Stimulated activated CD4-positive, alpha-beta T cell treated with anti-CD3 and anti-CD28 coated beads, Interleukin-2, amount 100 ng/mL, for 48 hours (primary cell): ENCODE measurements around the gene TBC1D12.

ENCODE experiments used
- DNase-seq, 2 donors: peaks; one replicate each; pipeline ENCODE4 v3.0.0-alpha.2; 2020

The TBC1D12 gene

DNA sequence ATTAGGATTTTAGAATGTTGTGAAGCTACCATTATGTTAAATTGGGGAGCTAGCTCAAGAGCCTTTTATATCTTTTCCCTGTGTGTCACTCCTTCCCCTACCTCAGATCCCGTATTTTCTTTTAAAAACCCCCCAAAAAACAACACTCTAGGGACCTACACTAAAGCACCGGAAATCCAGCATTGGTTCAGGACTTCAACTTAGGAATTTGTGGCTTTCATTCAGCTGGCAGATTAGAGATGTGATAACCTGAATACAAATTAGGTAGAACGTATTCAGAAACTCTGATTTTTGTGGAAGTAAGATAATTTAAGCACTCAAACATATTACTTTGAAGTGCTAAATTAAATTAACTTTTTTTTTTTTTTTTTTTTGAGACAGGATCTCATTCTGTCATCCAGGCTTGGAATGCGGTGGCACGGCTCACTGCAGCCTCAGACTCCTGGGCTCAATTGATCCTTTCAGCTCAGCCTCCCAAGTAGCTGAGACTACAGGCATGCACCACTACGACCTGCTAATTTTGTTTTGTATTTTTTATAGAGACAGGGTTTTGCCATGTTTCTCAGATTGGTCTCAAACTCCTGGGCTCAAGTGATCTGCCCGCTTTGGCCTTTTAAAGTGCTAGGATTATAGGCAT is 6.8 kb downstream of the TBC1D12 start:
- DNase-seq = no peak

GRCh38 chr10:94411304-94411703 is 9.0 kb downstream of the TBC1D12 start:
- no peak for DNase-seq

GRCh38 chr10:94412449-94412848 is 10.1 kb downstream of the TBC1D12 start:
- no peak for DNase-seq

DNA sequence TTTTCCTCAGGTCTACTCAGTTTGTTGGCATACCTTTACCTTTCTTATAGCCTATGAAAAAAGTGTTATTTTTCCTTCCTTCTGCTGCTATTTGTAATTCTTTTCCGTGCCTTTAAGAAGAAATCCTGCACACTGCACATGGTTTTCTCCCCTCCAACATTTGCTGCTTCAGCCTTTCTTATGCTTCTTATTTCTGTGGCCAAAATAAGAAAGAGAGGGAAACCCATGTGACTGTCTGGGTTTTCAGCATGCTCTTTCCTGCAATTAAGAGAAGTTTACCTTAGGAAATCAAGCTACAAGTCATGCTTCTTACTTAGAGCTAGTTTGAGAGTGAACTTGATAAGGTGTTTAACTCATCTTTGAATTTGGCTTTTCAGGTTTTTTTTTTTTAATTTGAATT is 11.0 kb downstream of the TBC1D12 start:
- DNase-seq = no peak

DNA sequence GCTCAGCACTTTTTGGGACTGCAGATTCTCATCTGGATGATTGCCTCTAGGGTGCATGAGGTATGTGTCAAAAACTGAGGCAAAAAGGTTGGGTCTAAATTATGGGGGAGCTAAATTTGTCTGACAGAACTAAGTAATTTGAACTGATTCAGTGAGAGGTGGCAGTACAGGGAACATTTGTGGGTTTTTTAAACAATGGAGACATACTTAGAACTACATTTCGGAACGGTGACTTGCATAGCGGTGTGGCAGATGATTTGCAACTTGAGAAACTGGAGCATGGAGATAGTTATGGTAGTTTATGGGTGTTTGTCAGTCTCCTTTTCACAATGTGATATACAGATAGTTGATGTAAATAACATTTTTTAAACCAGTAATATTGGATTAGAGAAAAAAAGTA is 14.6 kb downstream of the TBC1D12 start:
- DNase-seq = no peak

DNA sequence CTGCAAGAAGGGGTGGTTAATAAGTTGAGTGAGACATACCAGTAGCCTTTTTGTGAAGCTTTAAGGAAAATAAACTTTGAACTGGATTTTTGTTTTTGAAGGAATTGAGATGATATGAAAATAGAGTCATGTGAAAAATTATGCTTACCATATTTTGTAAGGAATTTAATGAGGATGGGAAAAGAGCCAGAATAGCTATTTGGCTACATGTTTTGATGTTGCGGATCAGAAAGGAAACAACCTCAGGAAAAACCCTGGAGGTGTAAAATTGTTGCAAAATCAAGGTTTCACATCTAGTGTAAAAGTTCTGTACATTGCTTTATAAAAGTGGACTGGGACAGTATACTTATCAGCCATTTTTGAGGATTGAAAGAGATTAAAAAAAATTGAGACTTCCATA is 15.0 kb downstream of the TBC1D12 start:
- DNase-seq = no peak

DNA sequence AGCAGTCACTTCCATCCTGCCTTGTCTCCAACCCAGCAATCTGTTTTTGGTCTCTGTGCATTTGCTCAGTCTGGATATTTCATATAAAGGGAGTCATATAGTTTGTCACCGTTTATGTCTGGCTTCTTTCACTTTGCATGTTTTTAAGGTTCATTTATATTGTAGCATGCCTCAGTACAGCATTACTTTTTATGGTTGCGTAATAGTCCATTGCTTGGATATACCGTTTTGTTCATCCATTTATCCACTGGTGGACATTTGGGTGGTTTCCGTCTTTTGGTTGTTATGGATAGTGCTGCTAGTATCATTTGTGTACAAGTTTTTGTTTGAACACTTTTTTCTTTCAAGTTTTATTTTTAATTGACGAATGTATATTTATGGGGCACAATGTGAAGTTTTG is 18.2 kb downstream of the TBC1D12 start:
- DNase-seq = no peak

DNA sequence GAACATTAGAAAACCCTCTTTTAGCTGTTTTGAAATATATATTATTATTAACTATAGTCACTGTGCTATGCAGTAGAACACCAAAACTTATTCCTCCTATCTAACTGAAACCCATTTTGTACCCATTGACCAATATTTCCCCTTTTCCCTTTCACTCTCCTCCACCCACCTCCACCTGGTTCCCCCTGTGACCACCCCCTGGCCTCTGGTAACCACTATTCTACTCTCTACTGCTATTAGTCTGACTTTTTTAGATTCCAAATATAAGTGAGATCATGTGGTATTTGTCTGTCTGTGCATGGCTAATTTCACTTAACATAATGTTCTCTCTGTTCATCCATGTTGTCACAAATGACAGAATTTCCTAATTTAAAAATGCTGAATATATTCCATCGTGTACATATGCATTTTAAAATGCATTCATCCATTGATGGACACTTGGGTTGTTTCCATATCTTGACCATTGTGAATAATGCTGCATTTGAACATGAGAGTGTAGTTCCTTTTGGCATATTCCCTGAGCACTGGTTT is 18.7 kb downstream of the TBC1D12 start:
- no peak for DNase-seq

DNA sequence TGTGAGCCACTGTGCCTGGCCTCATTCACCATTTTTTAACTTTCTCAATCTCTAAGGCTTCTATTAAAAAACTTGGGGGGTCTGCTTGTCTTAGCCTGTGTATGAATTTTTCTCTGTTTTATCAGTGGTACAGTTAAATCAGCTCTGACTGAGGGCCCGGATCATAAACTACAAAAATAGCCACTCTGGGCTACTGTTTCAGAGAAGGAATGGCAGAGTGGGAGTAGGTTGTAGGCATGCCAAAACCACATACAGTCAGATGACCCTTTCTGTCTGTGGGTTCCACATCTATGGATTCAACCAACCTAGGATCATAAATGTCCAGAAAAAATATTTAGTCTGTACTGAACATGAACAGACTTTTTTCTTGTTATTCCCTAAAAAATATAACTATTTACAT is 21.3 kb downstream of the TBC1D12 start:
- no peak for DNase-seq

DNA sequence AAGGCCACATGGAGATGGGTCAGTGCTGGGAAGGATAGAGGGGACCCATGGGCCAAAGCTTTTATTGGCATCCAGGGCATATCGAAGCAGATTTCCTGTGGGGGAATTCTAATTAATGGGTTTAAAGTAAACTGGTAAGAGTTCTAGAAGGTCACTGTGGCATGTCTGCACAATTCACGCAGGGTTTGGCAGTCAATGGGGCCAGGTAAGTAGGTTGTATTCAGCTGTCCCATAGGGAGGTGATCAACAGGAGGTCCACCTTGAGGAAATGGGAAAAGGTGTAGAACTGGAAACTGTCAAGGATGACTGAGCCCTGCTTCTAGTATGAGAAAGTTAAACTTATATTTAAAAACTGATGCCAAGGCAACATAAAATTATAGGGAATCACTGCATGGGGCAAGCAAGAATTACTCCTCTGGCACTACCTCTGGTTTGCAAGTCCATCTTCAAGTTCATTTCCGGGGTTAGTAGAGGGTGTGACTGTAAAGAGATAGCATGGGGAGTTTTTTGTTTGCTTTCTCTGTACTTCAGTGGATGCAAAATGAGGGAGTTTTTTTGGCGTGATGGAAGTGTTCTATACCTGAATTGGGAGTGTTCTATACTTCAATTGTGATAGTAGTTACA is 22.5 kb downstream of the TBC1D12 start:
- DNase-seq = no peak

- DNase-seq = no peak
Observed at GRCh38 chr10:94425942-94426341, 23.6 kb downstream of the TBC1D12 start.

DNA sequence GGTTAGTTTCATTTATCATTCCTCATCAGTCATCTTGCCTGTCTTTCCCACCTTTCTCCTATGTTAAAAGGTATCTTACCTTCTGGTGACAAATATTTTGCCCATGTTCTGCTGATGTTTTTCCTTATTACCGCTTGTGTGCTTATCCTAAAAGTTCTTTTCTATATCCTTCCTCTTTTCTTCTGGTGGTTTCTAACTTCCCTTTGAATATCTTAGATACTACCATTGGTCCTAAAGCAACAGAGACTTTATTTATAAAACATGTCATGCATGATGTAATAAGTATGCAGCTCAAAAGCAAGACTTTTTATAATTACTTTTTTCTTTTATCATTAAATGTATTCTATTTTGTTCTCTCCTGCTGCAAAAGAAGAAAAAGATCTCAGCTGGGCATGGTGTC is 24.8 kb downstream of the TBC1D12 start:
- no peak for DNase-seq

- DNase-seq = no peak
Observed at GRCh38 chr10:94428766-94429707, 26.7 kb downstream of the TBC1D12 start.

- no peak for DNase-seq
Observed at GRCh38 chr10:94430701-94431100, 28.4 kb downstream of the TBC1D12 start.

DNA sequence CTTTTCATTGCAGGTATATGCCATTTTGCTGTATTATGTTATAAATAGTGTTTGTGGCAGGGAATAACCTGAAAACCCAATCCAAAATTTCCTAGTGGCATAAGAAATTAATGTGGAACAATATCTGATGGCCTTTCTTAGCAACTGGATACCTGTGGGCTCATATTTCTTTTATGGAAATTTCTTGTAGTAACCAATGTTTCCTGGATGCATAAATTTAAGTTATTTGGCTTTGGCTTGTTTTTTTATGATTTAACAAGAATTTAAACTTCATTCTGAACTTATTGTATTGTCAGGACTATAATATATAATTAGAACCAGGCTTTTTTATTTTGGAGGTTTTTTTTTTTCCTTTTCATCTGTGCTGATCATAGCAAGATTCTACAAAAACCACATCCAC is 30.1 kb downstream of the TBC1D12 start:
- no peak for DNase-seq

- no peak for DNase-seq
Observed at GRCh38 chr10:94439275-94439861, 37.0 kb downstream of the TBC1D12 start.

- DNase-seq = no peak
Observed at GRCh38 chr10:94440096-94440495, 37.8 kb downstream of the TBC1D12 start.

- no peak for DNase-seq
Observed at GRCh38 chr10:94443047-94443446, 40.7 kb downstream of the TBC1D12 start.

- no peak for DNase-seq
Observed at GRCh38 chr10:94443549-94443948, 41.2 kb downstream of the TBC1D12 start.

GRCh38 chr10:94450782-94451181 is 48.4 kb downstream of the TBC1D12 start:
- no peak for DNase-seq

DNA sequence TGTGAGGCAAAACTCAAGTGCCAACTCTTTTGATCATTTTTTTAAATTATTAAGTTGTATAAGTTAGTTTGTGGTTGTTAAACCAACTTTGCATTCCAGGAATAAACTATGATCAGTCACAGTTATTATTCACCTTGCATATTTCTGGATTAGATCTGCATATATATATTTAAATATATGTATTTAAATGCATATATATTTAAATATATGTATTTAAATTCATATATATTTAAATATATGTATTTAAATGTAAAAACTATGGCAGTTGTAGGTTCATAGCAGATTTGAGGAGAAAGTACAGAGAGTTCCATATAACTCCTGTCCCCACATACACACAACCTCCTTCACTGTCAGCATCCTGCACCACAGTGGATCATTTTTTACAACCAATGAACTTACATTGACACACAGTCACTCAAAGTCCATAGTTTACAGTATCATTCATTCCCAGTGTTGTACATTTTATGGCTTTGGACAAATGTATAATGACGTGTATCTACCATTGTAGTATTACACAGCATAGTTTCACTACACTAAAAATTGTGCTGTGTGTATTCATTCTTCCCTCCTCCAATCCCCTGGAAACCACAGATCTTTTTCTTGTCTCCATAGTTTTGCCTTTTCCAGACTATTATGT is 49.7 kb downstream of the TBC1D12 start:
- no peak for DNase-seq

- no peak for DNase-seq
Observed at GRCh38 chr10:94456942-94457341, 54.6 kb downstream of the TBC1D12 start.

DNA sequence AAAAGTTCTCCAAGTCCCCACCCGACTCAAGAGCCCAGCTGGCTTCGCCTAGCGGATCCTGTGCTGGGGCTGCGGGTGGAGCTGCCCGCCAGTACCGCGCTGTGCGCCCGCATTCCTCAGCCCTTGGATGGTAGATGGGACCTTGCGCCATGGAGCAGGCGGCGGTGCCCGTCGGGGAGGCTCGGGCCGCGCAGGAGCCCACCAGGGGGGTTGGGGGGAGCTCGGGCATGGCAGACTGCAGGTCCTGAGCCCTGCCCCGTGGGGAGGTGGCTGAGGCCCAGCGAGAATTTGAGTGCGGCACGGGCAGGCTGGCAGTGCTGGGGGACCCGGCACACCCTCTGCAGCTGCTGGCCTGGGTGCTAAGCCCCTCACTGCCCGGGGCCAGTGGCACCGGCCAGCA is 57.0 kb downstream of the TBC1D12 start:
- DNase-seq = no peak
